GM12878 (cell line): ENCODE measurements around the gene NLRP6. TPM values are rescaled to one million over a fixed set of nuclear protein-coding genes. Genes with fewer than 3 reads are reported as not detected.

Source experiments
- ATF2 ChIP-seq: IDR thresholded peaks from 2 replicates; pipeline ENCODE4 v1.6.1; 2012; ENCODE audit warnings: low read length, inconsistent platforms
- BMI1 ChIP-seq: fragments of 450-650 bp; IDR thresholded peaks from 2 replicates; pipeline ENCODE4 v1.6.1; 2016; ENCODE audit warnings: mild to moderate bottlenecking, moderate library complexity, borderline replicate concordance
- CTCF ChIP-seq, 3 experiments: IDR thresholded peaks in 2 of 3; conservative IDR thresholded peaks in 1 of 3; 2 replicates each; pipeline ENCODE4 v1.5.1; 2011; ENCODE audit warnings: low read depth in 3 of 3, low read length in 3 of 3, mild to moderate bottlenecking in 3 of 3, control low read depth in 2 of 3, moderate library complexity in 2 of 3, inconsistent platforms in 1 of 3, mixed read lengths in 1 of 3; ENCODE audit not compliant: control insufficient read depth in 2 of 3, insufficient read depth in 1 of 3; ENCODE audit errors: extremely low read depth in 1 of 3
- DPF2 ChIP-seq: fragments of 450-650 bp; IDR thresholded peaks from 2 replicates; pipeline ENCODE4 v1.6.1; 2017; ENCODE audit warnings: mild to moderate bottlenecking
- ELK1 ChIP-seq: IDR thresholded peaks from 2 replicates; pipeline ENCODE4 v1.6.1; 2012; ENCODE audit warnings: low read depth, low read length, improper control_type of control experiment
- FOS ChIP-seq: IDR thresholded peaks from 3 replicates; pipeline ENCODE4 v1.6.1; 2011; ENCODE audit warnings: borderline replicate concordance; ENCODE audit not compliant: insufficient read length; ENCODE audit errors: extremely low read depth
- FOXM1 ChIP-seq: IDR thresholded peaks from 2 replicates; pipeline ENCODE4 v1.6.1; 2012; ENCODE audit warnings: low read depth, mild to moderate bottlenecking, inconsistent platforms, low read length, moderate library complexity
- IKZF1 ChIP-seq: fragments of 450-650 bp; conservative IDR thresholded peaks from 2 replicates; pipeline ENCODE4 v1.6.1; 2017; ENCODE audit warnings: antibody characterized with exemption, mild to moderate bottlenecking
- IRF4 ChIP-seq: IDR thresholded peaks from 2 replicates; pipeline ENCODE4 v1.6.1; 2011; ENCODE audit warnings: low read depth, low read length
- IRF5 ChIP-seq: fragments of 450-650 bp; IDR thresholded peaks from 2 replicates; pipeline ENCODE4 v1.6.1; 2017; ENCODE audit warnings: borderline replicate concordance
- KAT2A ChIP-seq: conservative IDR thresholded peaks from 2 replicates; pipeline ENCODE4 v1.6.1; 2011; ENCODE audit warnings: low read depth, low read length; ENCODE audit not compliant: control insufficient read depth
- KLF5 ChIP-seq: fragments of 450-650 bp; IDR thresholded peaks from 2 replicates; pipeline ENCODE4 v1.6.1; 2014; ENCODE audit warnings: mild to moderate bottlenecking; ENCODE audit not compliant: partially characterized antibody
- LARP7 ChIP-seq: fragments of 450-650 bp; IDR thresholded peaks from 2 replicates; pipeline ENCODE4 v1.6.1; 2017; ENCODE audit warnings: mild to moderate bottlenecking
- MLLT1 ChIP-seq: fragments of 450-650 bp; IDR thresholded peaks from 2 replicates; pipeline ENCODE4 v1.6.1; 2016; ENCODE audit warnings: mild to moderate bottlenecking
- NBN ChIP-seq: fragments of 450-650 bp; IDR thresholded peaks from 2 replicates; pipeline ENCODE4 v1.6.1; 2016
- NFIC ChIP-seq: IDR thresholded peaks from 2 replicates; pipeline ENCODE4 v1.6.1; 2012; ENCODE audit warnings: low read depth, mild to moderate bottlenecking, inconsistent platforms, low read length, moderate library complexity
- NRF1 ChIP-seq: conservative IDR thresholded peaks from 2 replicates; pipeline ENCODE4 v1.6.1; 2011; ENCODE audit warnings: mild to moderate bottlenecking, low read depth, low read length, improper control_type of control experiment
- SIN3A ChIP-seq: IDR thresholded peaks from 2 replicates; pipeline ENCODE4 v1.6.1; 2012; ENCODE audit warnings: low read depth, low read length, improper control_type of control experiment
- STAT3 ChIP-seq: IDR thresholded peaks from 2 replicates; pipeline ENCODE4 v1.6.1; 2011; ENCODE audit warnings: low read depth, low read length, improper control_type of control experiment
- TAF1 ChIP-seq: IDR thresholded peaks from 2 replicates; pipeline ENCODE4 v1.6.1; 2011; ENCODE audit warnings: mild to moderate bottlenecking, low read depth, low read length, borderline replicate concordance
- TCF3 ChIP-seq: IDR thresholded peaks from 2 replicates; pipeline ENCODE4 v1.6.1; 2012; ENCODE audit warnings: low read depth, mild to moderate bottlenecking, low read length, borderline replicate concordance; ENCODE audit not compliant: insufficient read depth
- ZBED1 ChIP-seq: IDR thresholded peaks from 2 replicates; pipeline ENCODE4 v1.6.1; 2016; ENCODE audit warnings: borderline replicate concordance
- ZNF384 ChIP-seq: IDR thresholded peaks from 2 replicates; pipeline ENCODE4 v1.6.1; 2012; ENCODE audit warnings: low read depth, mild to moderate bottlenecking, low read length, improper control_type of control experiment, borderline replicate concordance
- ZSCAN29 ChIP-seq: fragments of 450-650 bp; IDR thresholded peaks from 2 replicates; pipeline ENCODE4 v1.6.1; 2017; ENCODE audit warnings: mild to moderate bottlenecking, moderate library complexity
- polyA plus RNA-seq, 11 experiments: library from polyadenylated mRNA; depleted of rRNA in 4 of 11; unstranded in 6 of 11; stranded (reverse) in 5 of 11; fragments of >200 nt; fragmentation: Nextera tagmentation in 4 of 11; fragmentation: Illumina TruSeq in 1 of 11; extraction: Ambion mirVana in 4 of 11; extraction: Trizol in 1 of 11; gene quantifications; 1 replicate in 1 of 11; 2 replicates in 10 of 11; pipeline versions ENCODE4 v1.2.1 to v1.2.3, GENCODE V29; 2011 to 2016; ENCODE audit warnings: inconsistent platforms in 2 of 11, missing spikeins in 2 of 11, low read depth in 1 of 11
- total RNA-seq, 4 experiments: library from RNA; depleted of rRNA in 3 of 4; stranded (reverse); fragments of >200 nt in 3 of 4; fragmentation: Illumina TruSeq in 1 of 4; extraction: Trizol in 1 of 4; gene quantifications; 2 replicates each; pipeline versions ENCODE4 v1.2.1 to v1.2.3, GENCODE V29; 2013 to 2021

NLRP6 gene
- total and polyA plus RNA-seq, 10 of the 15 experiments (the other 5 are each of a cell fraction or from before 2014, with no cell fraction given), result 0.03 to 0.11 TPM; not detected in 8

GRCh38 chr11:235997-236773 lies 42.0 kb upstream of the NLRP6 start, which contains the start of gene SIRT3 (continued):
- TF ChIP-seq MLLT1, result 0 out of 2 replicates have a peak, but pooled peaks have one; percentile 86
- no peak for TF ChIP-seq ATF2
- TF ChIP-seq NBN, result peak; percentile 84
- no peak for TF ChIP-seq ZBED1
- no peak for TF ChIP-seq FOS
- TF ChIP-seq LARP7, result peak; percentile 50
- no peak; the same call in 1 of the 2 replicates for TF ChIP-seq ZSCAN29
- no peak for TF ChIP-seq SIN3A
- TF ChIP-seq TCF3, result 0 out of 2 replicates have a peak, but pooled peaks have one; percentile 21
- peak in 1 of 3 experiments; percentile 20; a peak in 1 of 6 replicates for TF ChIP-seq CTCF (IDR thresholded peaks at IDR 0.05 in 2 of 3, conservative IDR thresholded peaks at IDR 0.05 in 1 of 3; ENCODE audit: control insufficient read depth in 2 of 3, extremely low read depth in 1 of 3, insufficient read depth in 1 of 3, low read depth in 3 of 3, low read length in 3 of 3)
- TF ChIP-seq IRF5, result no peak
- TF ChIP-seq KLF5, result peak; percentile 77
- TF ChIP-seq TAF1, result peak; percentile 71
- peak; percentile 52 for TF ChIP-seq IKZF1
- peak; percentile 41; the same call in 1 of the 2 replicates for TF ChIP-seq NFIC
- TF ChIP-seq KAT2A, result no peak
- TF ChIP-seq ELK1, result 0 out of 2 replicates have a peak, but pooled peaks have one; percentile 9
- TF ChIP-seq NRF1, result no peak
- TF ChIP-seq IRF4, result no peak
- peak; percentile 53; the same call in 1 of the 2 replicates for TF ChIP-seq FOXM1
- peak; percentile 74; the same call in 1 of the 2 replicates for TF ChIP-seq BMI1
- TF ChIP-seq STAT3, result no peak
- peak; percentile 71 for TF ChIP-seq DPF2
- no peak for TF ChIP-seq ZNF384
